ENCODE measurements around the gene MAP4K4. TPM values are rescaled to one million over a fixed set of nuclear protein-coding genes. Genes with fewer than 3 reads are reported as not detected.

MAP4K4 gene
- total RNA-seq, 2 experiments from 2014 or later: 67.2 to 181 TPM

DNA sequence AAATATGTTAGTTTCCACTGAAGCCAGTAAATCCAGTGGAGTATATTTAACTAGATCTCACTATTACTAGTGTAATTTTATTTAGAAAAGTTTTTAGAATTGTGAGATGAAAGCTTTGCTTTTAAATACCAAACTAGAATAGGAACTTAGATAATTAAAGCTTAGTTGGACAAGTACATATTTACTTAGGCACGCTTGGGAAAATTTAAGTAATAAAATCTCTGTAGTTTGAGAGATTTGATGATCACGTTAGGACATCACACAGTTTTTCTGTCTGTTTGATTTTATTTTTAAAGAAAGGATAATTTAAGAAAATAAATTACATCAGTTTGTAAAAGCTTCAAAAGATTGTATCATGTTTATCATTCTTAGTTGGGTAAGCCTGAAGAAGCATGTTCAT lies 153.5 kb downstream of the MAP4K4 start:
- Histone ChIP-seq H3K4me3 (ENCODE audit: low read depth, low read length, poor library complexity, severe bottlenecking) (no peak overlapping the region), H3K9me2 (ENCODE audit: insufficient read depth, low read length) (no peaks in the 10 kb centered on the region), H3K27ac (ENCODE audit: low read depth, low read length, poor library complexity, severe bottlenecking) (no peak overlapping the region), H4K20me1 (ENCODE audit: insufficient read depth, low read length) (no peaks in the 10 kb centered on the region), H3K4me2 (ENCODE audit: low read length) (no peak overlapping the region), H3K36me3 (ENCODE audit: insufficient read depth, low read length) (peaks cover 81% of the 10 kb centered on the region), H3K9me3 (ENCODE audit: low read length) (no peaks in the 10 kb centered on the region), H3K4me1 (ENCODE audit: insufficient read depth, low read length, poor library complexity, severe bottlenecking) (no peaks in the 10 kb centered on the region), H2AFZ (ENCODE audit: low read length) (no peak overlapping the region), H3K79me2 (ENCODE audit: insufficient read depth, low read depth, low read length) (no peaks in the 10 kb centered on the region)
- no peak for DNase-seq (ENCODE audit: low spot score)
- intact Hi-C loops (cut with micrococcal nuclease; ENCODE audit: unreplicated experiment): no loop called here
- TF ChIP-seq EZH2phosphoT487 (IDR thresholded peaks at IDR 0.05; ENCODE audit: borderline replicate concordance, low read depth, low read length): no peak
- TF ChIP-seq, protein P1, sequence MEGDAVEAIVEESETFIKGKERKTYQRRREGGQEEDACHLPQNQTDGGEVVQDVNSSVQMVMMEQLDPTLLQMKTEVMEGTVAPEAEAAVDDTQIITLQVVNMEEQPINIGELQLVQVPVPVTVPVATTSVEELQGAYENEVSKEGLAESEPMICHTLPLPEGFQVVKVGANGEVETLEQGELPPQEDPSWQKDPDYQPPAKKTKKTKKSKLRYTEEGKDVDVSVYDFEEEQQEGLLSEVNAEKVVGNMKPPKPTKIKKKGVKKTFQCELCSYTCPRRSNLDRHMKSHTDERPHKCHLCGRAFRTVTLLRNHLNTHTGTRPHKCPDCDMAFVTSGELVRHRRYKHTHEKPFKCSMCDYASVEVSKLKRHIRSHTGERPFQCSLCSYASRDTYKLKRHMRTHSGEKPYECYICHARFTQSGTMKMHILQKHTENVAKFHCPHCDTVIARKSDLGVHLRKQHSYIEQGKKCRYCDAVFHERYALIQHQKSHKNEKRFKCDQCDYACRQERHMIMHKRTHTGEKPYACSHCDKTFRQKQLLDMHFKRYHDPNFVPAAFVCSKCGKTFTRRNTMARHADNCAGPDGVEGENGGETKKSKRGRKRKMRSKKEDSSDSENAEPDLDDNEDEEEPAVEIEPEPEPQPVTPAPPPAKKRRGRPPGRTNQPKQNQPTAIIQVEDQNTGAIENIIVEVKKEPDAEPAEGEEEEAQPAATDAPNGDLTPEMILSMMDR (conservative IDR thresholded peaks at IDR 0.05; ENCODE audit: low read length): no peak
- ChIA-PET CTCF (ENCODE audit: unreplicated experiment) (no interaction called here), POLR2A (interaction anchor here (0.6 to 1.6 kb wide), 5 partner anchors 10 to 457 kb away, joined by 3 to 5 read pairs (median 3); no protein-coding TSS in a partner anchor)
- TSS peak; percentile 1 for BruUV-seq (replicated peaks)

DNA sequence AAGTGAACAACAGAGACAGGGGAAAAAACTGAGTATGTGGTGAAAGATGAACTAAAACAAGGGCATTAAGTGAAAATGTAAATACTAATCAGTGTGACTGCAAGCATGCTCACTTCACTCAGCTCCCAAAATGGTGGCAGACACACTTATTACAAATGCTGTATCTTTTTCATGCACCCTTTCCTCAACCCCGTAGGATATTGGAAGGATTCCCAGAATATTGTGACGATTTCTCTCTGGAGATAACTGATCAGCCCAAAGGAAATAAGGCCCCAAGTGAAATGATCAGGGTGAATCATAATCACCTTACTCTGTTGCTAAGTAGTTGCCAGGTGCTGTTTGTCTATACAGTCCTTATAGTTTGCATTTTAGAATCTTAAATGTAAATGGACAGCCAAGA lies 155.3 kb downstream of the MAP4K4 start:
- no peak for DNase-seq (ENCODE audit: low spot score)
- 0 out of 2 replicates have a peak, but pooled peaks cover 7% of the 10 kb centered on the region for H4K20me1 ChIP-seq (ENCODE audit: insufficient read depth, low read length)

DNA sequence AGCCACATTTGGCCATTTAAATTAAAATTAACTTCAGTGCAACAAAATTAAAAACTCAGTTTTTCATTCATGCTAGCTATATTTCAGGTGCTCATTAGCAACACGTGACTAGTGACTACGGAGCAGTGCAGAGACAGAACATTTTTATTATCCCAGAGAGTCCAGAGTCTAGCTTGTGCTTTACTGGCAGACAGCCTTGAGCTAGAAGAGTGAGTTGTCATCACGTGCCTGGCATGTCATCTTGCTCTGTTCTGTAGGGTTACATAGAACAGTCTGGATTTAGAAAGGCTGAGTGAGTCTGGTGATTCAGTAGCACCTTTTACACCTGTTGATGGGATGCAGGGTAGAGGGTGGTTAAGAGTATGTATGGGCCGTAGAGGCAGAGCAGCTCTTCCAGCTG lies 157.4 kb downstream of the MAP4K4 start:
- no peak overlapping the region for H3K4me2 ChIP-seq (ENCODE audit: low read length)
- H3K27ac ChIP-seq (ENCODE audit: low read depth, low read length, poor library complexity, severe bottlenecking): no peak overlapping the region
- POLR2A ChIA-PET: interaction anchor here (0.6 kb wide), 1 partner anchor 610 kb away, joined by 3 read pairs; no protein-coding TSS in a partner anchor
- TF ChIP-seq EZH2phosphoT487 (IDR thresholded peaks at IDR 0.05; ENCODE audit: borderline replicate concordance, low read depth, low read length): no peak
- TF ChIP-seq, protein P1 (conservative IDR thresholded peaks at IDR 0.05; ENCODE audit: low read length): no peak
- no peaks in the 10 kb centered on the region for H3K9me3 ChIP-seq (ENCODE audit: low read length)
- BruUV-seq (replicated peaks): no TSS peak
- intact Hi-C loops (cut with micrococcal nuclease; ENCODE audit: unreplicated experiment): no loop called here
- H2AFZ ChIP-seq (ENCODE audit: low read length): no peak overlapping the region
- 0 out of 2 replicates have a peak, but pooled peaks cover 7% of the 10 kb centered on the region for H4K20me1 ChIP-seq (ENCODE audit: insufficient read depth, low read length)
- H3K4me3 ChIP-seq (ENCODE audit: low read depth, low read length, poor library complexity, severe bottlenecking): no peak overlapping the region
- DNase-seq (ENCODE audit: low spot score): no peak
- CTCF ChIA-PET (ENCODE audit: unreplicated experiment): no interaction called here
- H3K9me2 ChIP-seq (ENCODE audit: insufficient read depth, low read length): no peaks in the 10 kb centered on the region
- H3K36me3 ChIP-seq (ENCODE audit: insufficient read depth, low read length): peaks cover 84% of the 10 kb centered on the region
- no peaks in the 10 kb centered on the region for H3K4me1 ChIP-seq (ENCODE audit: insufficient read depth, low read length, poor library complexity, severe bottlenecking)
- H3K79me2 ChIP-seq (ENCODE audit: insufficient read depth, low read depth, low read length): no peaks in the 10 kb centered on the region

More for the DNA sequence above, 155.3 kb downstream of the MAP4K4 start:
- Histone ChIP-seq H3K27ac (ENCODE audit: low read depth, low read length, poor library complexity, severe bottlenecking) (no peak overlapping the region), H3K4me2 (ENCODE audit: low read length) (no peak overlapping the region), H3K4me1 (ENCODE audit: insufficient read depth, low read length, poor library complexity, severe bottlenecking) (no peaks in the 10 kb centered on the region), H3K4me3 (ENCODE audit: low read depth, low read length, poor library complexity, severe bottlenecking) (no peak overlapping the region), H3K9me2 (ENCODE audit: insufficient read depth, low read length) (no peaks in the 10 kb centered on the region), H3K79me2 (ENCODE audit: insufficient read depth, low read depth, low read length) (no peaks in the 10 kb centered on the region), H3K36me3 (ENCODE audit: insufficient read depth, low read length) (peaks cover 82% of the 10 kb centered on the region), H3K9me3 (ENCODE audit: low read length) (no peaks in the 10 kb centered on the region), H2AFZ (ENCODE audit: low read length) (no peak overlapping the region)
- no peak for TF ChIP-seq EZH2phosphoT487 (IDR thresholded peaks at IDR 0.05; ENCODE audit: borderline replicate concordance, low read depth, low read length)
- TF ChIP-seq, protein P1 (conservative IDR thresholded peaks at IDR 0.05; ENCODE audit: low read length): no peak
- CTCF ChIA-PET (ENCODE audit: unreplicated experiment): no interaction called here
- intact Hi-C loops (cut with micrococcal nuclease; ENCODE audit: unreplicated experiment): no loop called here
- POLR2A ChIA-PET: no interaction called here
- BruUV-seq (replicated peaks): no TSS peak
